Osteoblast (primary cell): Measurements from ENCODE around the gene RAC2. TPM values are rescaled to one million over a fixed set of nuclear protein-coding genes. Genes with fewer than 3 reads are reported as not detected.

Source experiments
- DNase-seq: peaks from one replicate; pipeline ENCODE4 v3.0.0; 2011; ENCODE audit warnings: low spot score, mixed read lengths; ENCODE audit not compliant: insufficient read length; ENCODE audit errors: missing footprints
- H2AFZ ChIP-seq: 2 replicates; pipeline ENCODE4 v1.6.0; 2011; ENCODE audit warnings: mild to moderate bottlenecking, low read length
- H3K27ac ChIP-seq: 2 replicates; pipeline ENCODE4 v1.5.1; 2011; ENCODE audit warnings: mild to moderate bottlenecking, low read depth, low read length, moderate library complexity
- H3K27me3 ChIP-seq: 2 replicates; pipeline ENCODE4 v1.6.0; 2012; ENCODE audit warnings: mild to moderate bottlenecking, control low read depth, inconsistent platforms, low read length, moderate library complexity; ENCODE audit not compliant: insufficient read depth
- H3K36me3 ChIP-seq: 2 replicates; pipeline ENCODE4 v1.5.1; 2011; ENCODE audit warnings: mild to moderate bottlenecking, low read length, control low read depth, moderate library complexity; ENCODE audit not compliant: insufficient read depth
- H3K4me1 ChIP-seq: 2 replicates; pipeline ENCODE4 v1.5.1; 2011; ENCODE audit warnings: mild to moderate bottlenecking, low read length, control low read depth, moderate library complexity; ENCODE audit not compliant: insufficient read depth
- H3K4me2 ChIP-seq: 2 replicates; pipeline ENCODE4 v1.6.0; 2011; ENCODE audit warnings: mild to moderate bottlenecking, low read length; ENCODE audit not compliant: insufficient read depth
- H3K4me3 ChIP-seq: fragments of 200-600 bp; sonication (generic); 3 replicates; pipeline ENCODE4 v1.5.1; 2012; ENCODE audit warnings: mild to moderate bottlenecking, low read length, inconsistent platforms; ENCODE audit not compliant: insufficient read depth
- H3K79me2 ChIP-seq: 2 replicates; pipeline ENCODE4 v1.6.0; 2012; ENCODE audit warnings: mild to moderate bottlenecking, low read length, control low read depth, inconsistent platforms; ENCODE audit not compliant: insufficient read depth
- H3K9me3 ChIP-seq: 2 replicates; pipeline ENCODE4 v1.5.1; 2011; ENCODE audit warnings: low read depth, low read length, control low read depth
- H4K20me1 ChIP-seq: 2 replicates; pipeline ENCODE4 v1.6.0; 2012; ENCODE audit warnings: mild to moderate bottlenecking, low read length, control low read depth; ENCODE audit not compliant: insufficient read depth
- CTCF ChIP-seq: IDR thresholded peaks from 2 replicates; pipeline ENCODE4 v1.5.1; 2011; ENCODE audit warnings: mild to moderate bottlenecking, low read depth, low read length, moderate library complexity; ENCODE audit errors: extremely low read depth
- total RNA-seq: library from RNA; depleted of rRNA; stranded (reverse); fragments of >200 nt; gene quantifications from 2 replicates; pipeline ENCODE4 v1.2.3, GENCODE V29; 2012

RAC2 gene
- total RNA-seq, 1 donor = 14.5 TPM

GRCh38 chr22:37193629-37194191 lies 50.4 kb downstream of the RAC2 start:
- Histone ChIP-seq H3K9me3 (no peaks in the 10 kb centered on the region), H3K79me2 (no peaks in the 10 kb centered on the region), H2AFZ (no peak overlapping the region), H4K20me1 (peaks cover 12% of the 10 kb centered on the region), H3K4me1 (peaks cover 43% of the 10 kb centered on the region), H3K4me2 (no peak overlapping the region), H3K4me3 (no peak overlapping the region), H3K36me3 (no peaks in the 10 kb centered on the region), H3K27me3 (no peaks in the 10 kb centered on the region), H3K27ac (no peak overlapping the region)
- DNase-seq = peak; percentile 41
- no peak for TF ChIP-seq CTCF

- no peaks in the 10 kb centered on the region for H3K9me3 ChIP-seq
- H2AFZ ChIP-seq = no peak overlapping the region
- no peak overlapping the region for H3K27ac ChIP-seq
- peaks cover 7% of the 10 kb centered on the region for H4K20me1 ChIP-seq
- H3K79me2 ChIP-seq = no peaks in the 10 kb centered on the region
- H3K27me3 ChIP-seq = no peaks in the 10 kb centered on the region
- no peak for DNase-seq
- TF ChIP-seq CTCF = no peak
- no peak overlapping the region for H3K4me2 ChIP-seq
- peaks cover 46% of the 10 kb centered on the region for H3K4me1 ChIP-seq
- no peaks in the 10 kb centered on the region for H3K36me3 ChIP-seq
- H3K4me3 ChIP-seq = no peak overlapping the region
Measured at GRCh38 chr22:37192741-37193140, 51.3 kb downstream of the RAC2 start.

GRCh38 chr22:37192204-37192603 lies 51.9 kb downstream of the RAC2 start:
- Histone ChIP-seq H3K27me3 (no peaks in the 10 kb centered on the region), H3K9me3 (no peaks in the 10 kb centered on the region), H3K79me2 (no peaks in the 10 kb centered on the region), H3K4me2 (no peak overlapping the region), H2AFZ (no peak overlapping the region), H3K4me3 (no peak overlapping the region), H3K4me1 (peaks cover 46% of the 10 kb centered on the region), H3K27ac (no peak overlapping the region), H3K36me3 (no peaks in the 10 kb centered on the region), H4K20me1 (peaks cover 2% of the 10 kb centered on the region)
- no peak for DNase-seq
- no peak for TF ChIP-seq CTCF

GRCh38 chr22:37190262-37190780 lies 53.7 kb downstream of the RAC2 start:
- Histone ChIP-seq H3K9me3 (no peaks in the 10 kb centered on the region), H3K4me1 (peaks cover 37% of the 10 kb centered on the region), H3K4me2 (no peak overlapping the region), H3K4me3 (no peak overlapping the region), H3K27ac (no peak overlapping the region), H3K79me2 (no peaks in the 10 kb centered on the region), H3K27me3 (no peaks in the 10 kb centered on the region), H4K20me1 (no peaks in the 10 kb centered on the region), H3K36me3 (no peaks in the 10 kb centered on the region), H2AFZ (no peak overlapping the region)
- no peak for DNase-seq
- TF ChIP-seq CTCF = no peak
